ENCODE measurements around the gene VAC14. TPM values are rescaled to one million over a fixed set of nuclear protein-coding genes. Genes with fewer than 3 reads are reported as not detected.
"Not testable (repeated sequence)": the region's sequence is repeated elsewhere in the genome, so short reads cannot be mapped to it uniquely, and the experiment has no call there.

The VAC14 gene
- total RNA-seq, 1 donor from 2014 or later: 11.3 TPM

GRCh38 chr16:70682239-70683145 is 118.5 kb downstream of the VAC14 start:
- no peak for DNase-seq (ENCODE audit: low spot score)

GRCh38 chr16:70681382-70682238 is 119.3 kb downstream of the VAC14 start:
- DNase-seq (ENCODE audit: low spot score): peak; percentile 37

GRCh38 chr16:70680495-70681381 is 120.2 kb downstream of the VAC14 start:
- no peak for DNase-seq (ENCODE audit: low spot score)

GRCh38 chr16:70679671-70680494 is 121.1 kb downstream of the VAC14 start:
- DNase-seq (ENCODE audit: low spot score): no peak

DNA sequence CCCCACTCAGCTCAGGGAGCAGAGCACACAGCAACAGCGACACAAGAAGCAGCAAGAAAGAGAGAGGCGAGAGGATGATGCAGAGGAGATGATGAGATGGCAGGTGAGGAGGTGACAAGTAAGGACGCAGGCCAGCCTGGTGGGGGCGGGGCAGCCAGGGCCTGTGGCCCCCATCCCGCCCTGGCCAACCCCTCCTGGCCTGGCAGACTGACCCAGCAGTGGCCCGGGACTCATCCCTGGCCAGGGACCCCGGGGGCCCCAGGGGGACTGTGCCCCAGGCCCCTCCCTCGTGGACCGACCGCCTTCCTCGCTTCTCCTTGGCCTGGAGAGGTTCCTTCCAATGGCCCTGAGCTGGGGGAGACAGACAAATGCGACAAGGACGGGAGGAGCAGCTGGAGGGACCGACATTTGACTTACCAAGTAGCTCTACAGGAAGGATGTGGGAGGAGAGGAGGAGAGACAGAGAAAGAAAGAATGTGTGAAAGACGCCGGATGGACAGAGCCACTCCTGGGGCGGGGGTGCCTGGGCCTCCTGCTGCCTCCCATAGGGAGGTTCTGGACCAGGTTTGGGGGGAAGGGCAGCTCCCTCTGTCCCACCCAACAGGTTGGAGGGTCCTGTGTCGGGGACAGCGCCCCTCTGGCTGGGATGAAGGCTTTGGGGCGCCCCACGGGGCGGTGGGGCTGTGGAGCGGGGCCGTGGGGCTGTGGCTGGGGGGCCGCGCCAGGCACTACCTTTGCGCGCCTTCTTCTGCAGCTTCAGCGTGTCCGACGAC is 121.9 kb downstream of the VAC14 start:
- no peak for DNase-seq (ENCODE audit: low spot score)

GRCh38 chr16:70678121-70678897 is 122.6 kb downstream of the VAC14 start:
- no peak for DNase-seq (ENCODE audit: low spot score)

- DNase-seq (ENCODE audit: low spot score): no peak
Observed at GRCh38 chr16:70677499-70678120, 123.3 kb downstream of the VAC14 start.

DNA sequence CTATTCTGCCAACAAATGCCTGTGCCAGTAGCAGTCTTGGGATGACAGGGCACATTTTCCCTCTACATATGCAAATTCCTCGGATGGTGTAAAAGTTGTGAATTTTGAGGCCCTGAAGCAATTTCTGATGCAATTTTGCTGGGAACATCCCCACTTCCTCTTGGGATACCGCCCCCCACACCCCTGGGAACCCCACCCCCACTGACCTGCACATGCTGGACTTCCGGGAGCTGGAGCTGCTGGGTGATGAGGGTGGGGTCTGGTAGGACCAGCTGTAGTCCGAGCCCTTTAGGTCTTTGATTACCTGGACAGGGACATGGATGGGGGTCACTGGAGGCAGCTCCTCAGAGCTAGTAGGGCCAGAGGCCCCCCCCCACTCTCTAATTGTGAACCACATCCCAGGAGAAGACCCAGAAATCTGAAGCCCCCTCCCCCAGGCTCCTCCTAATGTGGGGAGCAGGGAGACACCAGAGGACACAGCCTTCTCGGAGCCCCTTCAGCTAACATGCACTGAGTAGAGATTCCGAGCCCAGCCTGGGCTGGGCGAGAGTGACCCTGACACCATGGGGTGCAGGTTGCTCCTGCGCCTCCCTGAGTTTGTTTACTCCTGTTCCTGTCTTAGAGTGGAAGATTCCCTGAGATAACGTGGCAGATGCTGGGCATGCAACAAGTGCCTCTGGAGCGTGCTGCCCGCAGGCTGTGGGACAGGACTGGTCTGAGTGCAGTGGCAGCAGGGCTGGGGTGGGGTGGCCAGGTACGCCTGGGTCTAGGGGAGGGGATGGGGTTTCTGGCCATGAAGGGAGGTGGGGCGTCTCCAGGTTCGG is 124.1 kb downstream of the VAC14 start:
- DNase-seq (ENCODE audit: low spot score): no peak

DNA sequence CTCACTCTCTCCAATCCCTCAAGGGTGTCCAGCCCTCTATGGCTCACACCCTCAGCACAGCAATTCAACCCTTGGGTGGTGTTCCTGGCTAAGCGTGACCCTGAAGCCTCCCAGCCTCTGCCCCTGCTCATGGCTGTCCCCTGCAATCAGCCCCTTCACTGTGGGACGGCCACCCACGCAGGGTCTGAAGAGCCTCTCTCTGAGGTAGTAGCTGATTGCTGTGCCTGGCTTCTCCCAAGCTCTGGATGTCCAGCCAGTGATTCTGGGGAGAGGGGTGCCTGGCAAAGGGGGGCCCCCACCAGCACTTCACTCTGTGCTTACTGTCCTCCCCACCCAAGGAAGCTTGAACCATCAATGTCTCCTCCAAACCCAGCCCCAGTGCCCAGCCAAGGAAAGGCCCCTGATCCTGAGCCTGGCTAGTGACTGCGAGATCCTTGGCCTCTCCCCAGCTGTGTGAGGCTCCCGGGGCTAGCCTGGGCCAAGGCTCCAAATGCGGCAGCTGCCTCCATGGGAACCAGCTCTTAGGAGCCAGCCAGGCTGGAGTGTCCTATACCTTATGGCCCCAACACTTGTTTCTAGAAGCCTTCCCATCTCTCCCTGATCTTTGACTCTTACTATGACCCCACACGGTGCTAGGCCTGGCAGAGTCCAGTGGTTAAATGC is 125.0 kb downstream of the VAC14 start:
- no peak for DNase-seq (ENCODE audit: low spot score)

DNA sequence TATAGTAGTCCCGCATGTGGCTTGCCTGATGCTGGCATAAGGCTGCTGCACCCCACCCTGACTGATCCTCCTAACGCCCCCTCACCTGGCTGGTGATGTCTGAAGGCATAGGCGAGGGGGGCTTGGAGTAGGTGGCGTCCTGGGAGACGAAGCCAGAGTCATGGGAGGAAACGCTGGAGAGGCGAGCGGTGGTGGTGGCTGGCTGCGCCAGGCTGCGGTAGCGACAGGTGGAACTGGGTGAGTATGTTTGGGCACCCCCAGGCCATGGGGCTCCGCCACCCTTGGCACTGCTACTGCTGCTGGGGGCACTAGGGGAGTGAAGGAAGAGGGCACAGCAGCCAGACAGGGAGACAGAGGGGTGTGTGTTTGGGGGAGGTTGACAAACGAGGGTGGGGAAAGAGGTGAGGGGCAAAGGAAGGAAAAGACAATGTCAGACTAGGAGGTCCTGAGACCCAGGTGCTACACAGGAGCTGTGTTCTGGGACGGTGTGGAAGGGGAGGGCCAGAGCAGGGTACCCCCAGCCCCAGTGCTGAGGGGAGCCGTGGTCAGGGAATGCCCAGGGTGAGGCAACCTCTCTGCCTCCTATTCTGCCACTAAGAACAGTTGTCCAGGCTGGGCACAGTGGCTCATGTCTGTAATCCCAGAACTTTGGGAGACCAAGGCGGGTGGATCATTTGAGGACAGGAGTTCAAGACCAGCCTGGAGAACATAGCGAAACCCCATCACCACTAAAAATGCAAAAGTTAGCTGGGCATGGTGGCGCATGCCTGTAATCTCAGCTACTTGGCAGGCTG is 126.5 kb downstream of the VAC14 start:
- DNase-seq (ENCODE audit: low spot score): no peak

DNA sequence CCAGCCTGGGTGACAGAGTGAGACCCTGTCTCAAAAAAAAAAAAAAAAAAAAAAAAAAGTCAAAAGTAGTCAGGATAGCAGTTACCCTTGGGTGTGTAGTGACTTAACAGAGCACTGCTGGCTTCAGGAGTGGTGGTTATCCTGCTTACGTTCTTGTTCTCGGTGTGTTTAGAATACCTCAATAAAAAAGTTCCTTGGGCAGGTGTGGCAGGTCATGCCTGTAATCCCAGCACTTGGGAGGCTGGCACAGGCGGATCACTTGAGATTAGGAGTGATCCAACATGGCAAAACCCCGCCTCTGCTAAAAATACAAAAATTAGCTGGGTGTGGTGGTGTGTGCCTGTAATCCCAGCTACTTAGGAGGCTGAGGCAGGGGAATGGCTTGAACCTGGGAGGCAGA is 130.0 kb downstream of the VAC14 start:
- not testable (repeated sequence) for DNase-seq (ENCODE audit: low spot score)

DNA sequence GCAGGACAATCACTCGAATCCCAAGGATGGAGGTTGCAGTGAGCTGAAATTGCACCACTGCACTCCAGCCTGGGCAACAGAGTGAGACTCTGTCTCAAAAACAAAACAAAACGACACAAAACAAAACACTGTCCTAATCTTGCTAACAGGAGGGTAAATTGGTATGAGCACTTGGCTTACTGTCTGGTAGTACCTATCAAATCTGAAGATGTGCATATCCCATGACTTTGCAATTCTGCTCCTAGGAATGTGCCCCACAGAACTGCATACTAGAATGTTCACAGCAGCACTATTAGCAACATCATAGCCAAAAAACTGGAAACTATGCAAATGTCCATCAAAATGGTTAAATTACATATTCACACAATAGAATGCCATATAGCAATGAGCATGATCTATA is 130.8 kb downstream of the VAC14 start:
- DNase-seq (ENCODE audit: low spot score): no peak

DNA sequence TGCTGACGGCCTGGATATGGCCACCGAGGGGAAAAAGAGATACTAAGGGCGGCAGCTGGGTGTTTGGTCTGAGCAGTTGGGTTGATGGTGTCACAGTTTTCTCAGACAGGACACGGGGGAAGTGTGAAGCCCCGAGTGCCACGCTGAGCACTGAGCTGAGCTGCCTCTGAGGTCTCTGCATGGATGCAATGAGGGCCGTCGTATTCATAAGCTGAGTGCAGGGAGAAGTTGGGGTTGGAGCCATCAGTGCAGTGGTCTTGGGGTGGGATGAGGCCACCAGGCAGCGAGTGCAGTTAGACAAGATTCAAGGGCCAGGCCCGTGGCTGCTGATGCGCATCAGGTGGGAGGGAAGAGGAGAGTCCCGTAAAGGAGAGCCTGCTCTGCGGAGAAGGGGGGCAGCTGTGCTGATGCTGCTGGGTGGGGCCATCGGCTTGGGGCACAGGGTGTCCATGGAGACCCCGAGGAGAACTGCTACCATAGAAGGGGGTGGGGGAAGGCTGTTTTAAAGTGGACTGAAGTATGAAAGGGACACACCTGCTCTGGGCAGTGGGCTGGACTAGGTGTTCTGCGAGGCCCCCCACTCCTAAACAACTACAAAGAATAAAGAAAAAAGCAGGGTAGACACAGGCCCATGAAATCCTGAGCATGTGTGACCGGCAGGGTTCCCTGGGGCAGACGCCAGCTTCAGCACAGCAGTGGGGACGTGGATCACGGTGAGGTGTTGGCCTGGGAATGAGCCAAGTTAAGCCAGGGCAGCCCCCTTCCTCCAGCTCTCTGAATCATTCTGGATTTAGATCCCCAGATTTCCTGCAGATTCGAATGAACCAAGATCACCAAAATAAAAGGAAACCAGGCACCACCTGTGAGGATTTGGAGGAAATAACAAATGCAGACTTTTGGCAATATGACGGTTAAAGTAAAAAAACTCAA is 134.9 kb downstream of the VAC14 start:
- DNase-seq (ENCODE audit: low spot score): no peak

DNA sequence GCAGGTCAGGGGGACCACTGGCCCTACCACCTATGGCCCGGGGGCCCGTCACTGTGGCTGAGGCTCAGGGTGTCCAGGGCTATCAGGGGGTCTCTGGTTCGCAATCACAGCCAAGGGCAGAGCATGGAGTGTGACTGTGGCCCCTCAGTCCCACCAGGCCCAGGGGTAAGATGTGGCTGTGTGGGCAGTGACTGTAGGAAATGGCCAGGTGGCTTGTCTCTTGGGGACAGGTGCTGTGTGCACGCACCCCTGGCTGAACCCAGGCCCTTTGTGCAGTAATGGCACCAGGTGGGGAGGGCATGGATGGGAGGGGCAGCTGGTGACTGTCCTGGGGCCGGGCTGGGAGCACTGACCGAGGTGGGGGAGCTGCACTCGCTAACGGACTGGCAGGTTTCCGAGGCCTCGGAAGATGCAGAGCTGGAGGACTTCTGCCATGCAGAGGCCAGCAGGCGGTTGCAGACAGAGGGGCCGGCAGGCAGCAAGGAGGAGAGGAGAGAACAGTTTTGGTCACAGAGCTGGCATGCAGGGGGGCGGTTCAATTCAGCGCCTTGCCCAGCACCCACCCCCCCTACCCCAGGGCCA is 135.8 kb downstream of the VAC14 start:
- no peak for DNase-seq (ENCODE audit: low spot score)

All from umbilical cord (tissue), 2 donors.